Nephron (organoid): ENCODE measurements around the gene CCNY.
"Not testable (repeated sequence)": the region's sequence is repeated elsewhere in the genome, so short reads cannot be mapped to it uniquely, and the experiment has no call there.

Experiments
- H3K27ac Mint-ChIP-seq, 3 experiments: 2 replicates each; pipeline ENCODE4 v1.8.0; 2020; ENCODE audit warnings: mixed read lengths in 3 of 3, mild to moderate bottlenecking in 2 of 3, moderate library complexity in 1 of 3
- H3K27me3 Mint-ChIP-seq: 2 replicates; pipeline ENCODE4 v1.8.0; 2021; ENCODE audit warnings: low read depth, mild to moderate bottlenecking, moderate library complexity, mixed read lengths
- H3K36me3 Mint-ChIP-seq: 2 replicates; pipeline ENCODE4 v1.8.0; 2020; ENCODE audit warnings: low read depth, mixed read lengths
- H3K4me1 Mint-ChIP-seq: 2 replicates; pipeline ENCODE4 v1.8.0; 2020; ENCODE audit warnings: mixed read lengths
- H3K4me3 Mint-ChIP-seq, 3 experiments: 2 replicates each; pipeline ENCODE4 v1.8.0; 2020; ENCODE audit warnings: mild to moderate bottlenecking in 3 of 3, mixed read lengths in 3 of 3, moderate library complexity in 2 of 3
- H3K9me3 Mint-ChIP-seq: 2 replicates; pipeline ENCODE4 v1.8.0; 2020; ENCODE audit warnings: mixed read lengths
- CTCF ChIP-seq, 3 experiments: fragments of 200-600 bp; sonication (generic); IDR thresholded peaks; one replicate each; pipeline ENCODE4 v1.5.0; 2021; ENCODE audit warnings: antibody characterized with exemption in 3 of 3; ENCODE audit not compliant: unreplicated experiment in 3 of 3

CCNY gene

GRCh38 chr10:35516102-35516670, 179.9 kb downstream of the CCNY start:
- Mint-ChIP-seq H3K36me3 (peaks cover 1% of the 10 kb centered on the region), H3K4me3 (no peak overlapping the region), H3K27me3 (no peaks in the 10 kb centered on the region), H3K27ac (no peak overlapping the region), H3K9me3 (no peaks in the 10 kb centered on the region), H3K4me1 (no peaks in the 10 kb centered on the region)
- no peak for TF ChIP-seq CTCF (IDR thresholded peaks at IDR 0.05; ENCODE audit: unreplicated experiment in 3 of 3)

GRCh38 chr10:35517431-35518181, 181.3 kb downstream of the CCNY start:
- TF ChIP-seq CTCF (IDR thresholded peaks at IDR 0.05; ENCODE audit: unreplicated experiment in 3 of 3) = no peak
- Mint-ChIP-seq H3K9me3 (no peaks in the 10 kb centered on the region), H3K27me3 (no peaks in the 10 kb centered on the region), H3K4me3 (no peak overlapping the region), H3K27ac (no peak overlapping the region), H3K4me1 (no peaks in the 10 kb centered on the region), H3K36me3 (no peaks in the 10 kb centered on the region)

- H3K4me1 Mint-ChIP-seq, H3K27me3 Mint-ChIP-seq, H3K36me3 Mint-ChIP-seq, H3K9me3 Mint-ChIP-seq, H3K27ac Mint-ChIP-seq, H3K4me3 Mint-ChIP-seq: not testable (repeated sequence)
Observed at GRCh38 chr10:35518187-35518586, 181.9 kb downstream of the CCNY start.

- H3K27me3 Mint-ChIP-seq = no peaks in the 10 kb centered on the region
- TF ChIP-seq CTCF (IDR thresholded peaks at IDR 0.05; ENCODE audit: unreplicated experiment in 3 of 3) = no peak
- H3K9me3 Mint-ChIP-seq = no peaks in the 10 kb centered on the region
- no peak overlapping the region for H3K27ac Mint-ChIP-seq
- no peaks in the 10 kb centered on the region for H3K36me3 Mint-ChIP-seq
- no peak overlapping the region for H3K4me3 Mint-ChIP-seq
- no peaks in the 10 kb centered on the region for H3K4me1 Mint-ChIP-seq
Observed at GRCh38 chr10:35520996-35521395, 184.7 kb downstream of the CCNY start.

GRCh38 chr10:35523670-35524225, 187.4 kb downstream of the CCNY start:
- no peaks in the 10 kb centered on the region for H3K4me1 Mint-ChIP-seq
- no peaks in the 10 kb centered on the region for H3K27me3 Mint-ChIP-seq
- H3K36me3 Mint-ChIP-seq = no peaks in the 10 kb centered on the region
- no peaks in the 10 kb centered on the region for H3K9me3 Mint-ChIP-seq
- H3K27ac Mint-ChIP-seq = no peak overlapping the region
- H3K4me3 Mint-ChIP-seq = no peak overlapping the region
- no peak for TF ChIP-seq CTCF (IDR thresholded peaks at IDR 0.05; ENCODE audit: unreplicated experiment in 3 of 3)

GRCh38 chr10:35526746-35527145, 190.4 kb downstream of the CCNY start:
- Mint-ChIP-seq H3K27ac (no peak overlapping the region), H3K9me3 (no peaks in the 10 kb centered on the region), H3K4me1 (no peaks in the 10 kb centered on the region), H3K4me3 (no peak overlapping the region), H3K36me3 (peaks cover 16% of the 10 kb centered on the region), H3K27me3 (no peaks in the 10 kb centered on the region)
- no peak for TF ChIP-seq CTCF (IDR thresholded peaks at IDR 0.05; ENCODE audit: unreplicated experiment in 3 of 3)
